ENCODE results near the gene LTBP1. TPM values are rescaled to one million over a fixed set of nuclear protein-coding genes. Genes with fewer than 3 reads are reported as not detected.

The LTBP1 gene
- total RNA-seq, 5 donors from 2014 or later (not counting 1 experiment from before 2014, with no cell fraction given): 0.16 to 0.76 (median 0.43) TPM

DNA sequence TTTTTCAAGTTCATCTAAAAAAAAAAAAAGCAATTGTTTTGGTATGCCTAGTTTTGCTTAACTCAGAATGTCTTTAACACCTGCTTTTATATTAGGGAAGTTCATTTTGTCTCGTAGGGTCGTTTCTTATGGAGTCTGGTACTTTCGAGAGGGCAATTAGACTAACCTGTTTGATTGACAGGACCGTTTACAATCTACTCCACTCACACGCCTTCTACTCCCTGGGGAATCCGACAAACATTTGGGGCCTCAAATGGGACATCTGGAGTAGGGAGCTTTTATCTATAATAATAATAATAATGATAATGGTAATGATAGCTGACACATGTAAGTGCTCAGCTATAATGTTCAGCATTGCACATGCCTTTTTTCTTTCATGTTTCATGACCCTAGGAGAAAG lies 268.1 kb downstream of the LTBP1 start:
- ChIA-PET POLR2A (no interaction called here), CTCF (interaction anchor here in 1 of 2 donors (1.0 kb wide), 1 partner anchor 19 kb away, joined by 4 read pairs; no protein-coding TSS in a partner anchor)
- Mint-ChIP-seq H3K27ac (no peak overlapping the region), H3K9me3 (no peaks in the 10 kb centered on the region), H3K36me3 (no peaks in the 10 kb centered on the region), H3K4me1 (no peaks in the 10 kb centered on the region), H3K27me3 (no peaks in the 10 kb centered on the region), H3K4me3 (no peak overlapping the region)
- ATAC-seq (replicated peaks in 1 of 4) (no peak), DNase-seq (no peak)
- no peaks in the 10 kb centered on the region for H3K4me1 ChIP-seq (ENCODE audit: control insufficient read depth in 1 of 2, extremely low read depth in 1 of 2, insufficient read depth in 2 of 2, low read length in 2 of 2)
- no CpG with 5 or more reads among the region's 6 CpGs for WGBS (ENCODE audit: insufficient coverage)
- H3K27me3 ChIP-seq (replicated peaks in 1 of 2; ENCODE audit: control insufficient read depth in 2 of 2, extremely low read depth in 1 of 2, insufficient read depth in 2 of 2, low read length in 1 of 2): no peaks in the 10 kb centered on the region
- H3K9me3 ChIP-seq: no peaks in the 10 kb centered on the region
- H3K27ac ChIP-seq (ENCODE audit: low read length): no peak overlapping the region
- no peak overlapping the region for H3K4me3 ChIP-seq (ENCODE audit: control insufficient read depth in 1 of 2, extremely low read depth in 1 of 2, low read length in 1 of 2)
- H3K36me3 ChIP-seq (ENCODE audit: control insufficient read depth in 2 of 2, extremely low read depth in 1 of 2, insufficient read depth in 1 of 2, low read length in 1 of 2): no peaks in the 10 kb centered on the region

GRCh38 chr2:33215299-33215698 lies 268.5 kb downstream of the LTBP1 start:
- H3K4me3 Mint-ChIP-seq: no peak overlapping the region
- Histone ChIP-seq H3K36me3 (ENCODE audit: control insufficient read depth in 2 of 2, extremely low read depth in 1 of 2, insufficient read depth in 1 of 2, low read length in 1 of 2) (no peaks in the 10 kb centered on the region), H3K9me3 (no peaks in the 10 kb centered on the region), H3K4me3 (ENCODE audit: control insufficient read depth in 1 of 2, extremely low read depth in 1 of 2, low read length in 1 of 2) (no peak overlapping the region), H3K27ac (ENCODE audit: low read length) (no peak overlapping the region), H3K27me3 (replicated peaks in 1 of 2; ENCODE audit: control insufficient read depth in 2 of 2, extremely low read depth in 1 of 2, insufficient read depth in 2 of 2, low read length in 1 of 2) (no peaks in the 10 kb centered on the region), H3K4me1 (ENCODE audit: control insufficient read depth in 1 of 2, extremely low read depth in 1 of 2, insufficient read depth in 2 of 2, low read length in 2 of 2) (no peaks in the 10 kb centered on the region)
- H3K9me3 Mint-ChIP-seq: no peaks in the 10 kb centered on the region
- ATAC-seq (replicated peaks in 1 of 4) (no peak), DNase-seq (no peak)
- no peaks in the 10 kb centered on the region for H3K36me3 Mint-ChIP-seq
- no peaks in the 10 kb centered on the region for H3K27me3 Mint-ChIP-seq
- no peaks in the 10 kb centered on the region for H3K4me1 Mint-ChIP-seq
- H3K27ac Mint-ChIP-seq: no peak overlapping the region
- POLR2A ChIA-PET: no interaction called here
- 94% methylated on average over 2 of the region's 3 CpGs for WGBS (ENCODE audit: insufficient coverage)
- CTCF ChIA-PET: interaction anchor here in 1 of 2 donors (1.0 kb wide), 1 partner anchor 18 kb away, joined by 4 read pairs; no protein-coding TSS in a partner anchor

DNA sequence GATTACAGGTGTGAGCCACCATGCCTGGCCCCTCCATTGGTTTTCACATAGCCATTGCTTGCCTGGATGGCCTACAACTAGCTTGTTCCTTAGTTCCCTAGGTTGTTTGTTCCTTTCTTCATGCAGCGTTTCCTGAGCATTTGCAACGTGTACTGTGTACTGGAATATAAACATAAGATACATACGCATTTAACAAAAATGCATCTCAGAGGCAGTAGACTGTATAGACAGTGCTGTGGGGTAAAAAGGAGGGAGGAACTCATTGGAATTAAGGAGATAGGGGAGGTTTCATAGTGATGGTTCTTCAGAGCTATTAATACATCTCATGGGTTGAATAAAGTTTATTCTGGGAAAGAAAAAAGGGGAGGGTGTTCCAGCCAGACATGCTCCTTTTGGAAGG lies 269.2 kb downstream of the LTBP1 start:
- H3K27ac ChIP-seq (ENCODE audit: low read length): no peak overlapping the region
- peaks cover 0 to 3% of the 10 kb centered on the region in 2 donors for H3K27me3 Mint-ChIP-seq
- no peaks in the 10 kb centered on the region for H3K27me3 ChIP-seq (replicated peaks in 1 of 2; ENCODE audit: control insufficient read depth in 2 of 2, extremely low read depth in 1 of 2, insufficient read depth in 2 of 2, low read length in 1 of 2)
- no peaks in the 10 kb centered on the region for H3K4me1 ChIP-seq (ENCODE audit: control insufficient read depth in 1 of 2, extremely low read depth in 1 of 2, insufficient read depth in 2 of 2, low read length in 2 of 2)
- no peaks in the 10 kb centered on the region for H3K36me3 Mint-ChIP-seq
- DNase-seq: no peak
- ATAC-seq (replicated peaks in 1 of 4): no peak
- ChIA-PET CTCF (no interaction called here), POLR2A (no interaction called here)
- no CpG with 5 or more reads among the region's 3 CpGs for WGBS (ENCODE audit: insufficient coverage)
- no peak overlapping the region for H3K4me3 ChIP-seq (ENCODE audit: control insufficient read depth in 1 of 2, extremely low read depth in 1 of 2, low read length in 1 of 2)
- H3K9me3 Mint-ChIP-seq: no peaks in the 10 kb centered on the region
- H3K4me1 Mint-ChIP-seq: no peaks in the 10 kb centered on the region
- H3K4me3 Mint-ChIP-seq: no peak overlapping the region
- no peak overlapping the region for H3K27ac Mint-ChIP-seq
- H3K9me3 ChIP-seq: no peaks in the 10 kb centered on the region
- H3K36me3 ChIP-seq (ENCODE audit: control insufficient read depth in 2 of 2, extremely low read depth in 1 of 2, insufficient read depth in 1 of 2, low read length in 1 of 2): no peaks in the 10 kb centered on the region

- no peaks in the 10 kb centered on the region for H3K4me1 Mint-ChIP-seq
- Histone ChIP-seq H3K9me3 (no peaks in the 10 kb centered on the region), H3K4me1 (ENCODE audit: control insufficient read depth in 1 of 2, extremely low read depth in 1 of 2, insufficient read depth in 2 of 2, low read length in 2 of 2) (no peaks in the 10 kb centered on the region), H3K27me3 (replicated peaks in 1 of 2; ENCODE audit: control insufficient read depth in 2 of 2, extremely low read depth in 1 of 2, insufficient read depth in 2 of 2, low read length in 1 of 2) (no peaks in the 10 kb centered on the region), H3K27ac (ENCODE audit: low read length) (no peak overlapping the region), H3K36me3 (ENCODE audit: control insufficient read depth in 2 of 2, extremely low read depth in 1 of 2, insufficient read depth in 1 of 2, low read length in 1 of 2) (no peaks in the 10 kb centered on the region), H3K4me3 (ENCODE audit: control insufficient read depth in 1 of 2, extremely low read depth in 1 of 2, low read length in 1 of 2) (no peak overlapping the region)
- POLR2A ChIA-PET: no interaction called here
- ATAC-seq (replicated peaks in 1 of 4): no peak
- no peaks in the 10 kb centered on the region for H3K36me3 Mint-ChIP-seq
- H3K27ac Mint-ChIP-seq: no peak overlapping the region
- CTCF ChIA-PET: interaction anchor here in 1 of 2 donors (0.6 kb wide), 1 partner anchor 14 kb away, joined by 3 read pairs; no protein-coding TSS in a partner anchor
- WGBS (ENCODE audit: insufficient coverage): 91% methylated on average over 3 of the region's 3 CpGs
- H3K9me3 Mint-ChIP-seq: no peaks in the 10 kb centered on the region
- no peak overlapping the region for H3K4me3 Mint-ChIP-seq
- no peak for DNase-seq
- peaks cover 0 to 3% of the 10 kb centered on the region in 2 donors for H3K27me3 Mint-ChIP-seq
Measured at GRCh38 chr2:33216508-33217182, 269.9 kb downstream of the LTBP1 start.

- DNase-seq: no peak
- H3K27me3 ChIP-seq (replicated peaks in 1 of 2; ENCODE audit: control insufficient read depth in 2 of 2, extremely low read depth in 1 of 2, insufficient read depth in 2 of 2, low read length in 1 of 2): no peaks in the 10 kb centered on the region
- no peak overlapping the region for H3K4me3 Mint-ChIP-seq
- H3K27ac Mint-ChIP-seq: no peak overlapping the region
- no peak for ATAC-seq (replicated peaks in 1 of 4)
- no peaks in the 10 kb centered on the region for H3K9me3 ChIP-seq
- H3K27ac ChIP-seq (ENCODE audit: low read length): no peak overlapping the region
- H3K4me1 Mint-ChIP-seq: no peaks in the 10 kb centered on the region
- no peaks in the 10 kb centered on the region for H3K36me3 ChIP-seq (ENCODE audit: control insufficient read depth in 2 of 2, extremely low read depth in 1 of 2, insufficient read depth in 1 of 2, low read length in 1 of 2)
- ChIA-PET POLR2A (no interaction called here), CTCF (interaction anchor here in 1 of 2 donors (0.6 kb wide), 1 partner anchor 15 kb away, joined by 3 read pairs; no protein-coding TSS in a partner anchor)
- peaks cover 0 to 3% of the 10 kb centered on the region in 2 donors for H3K27me3 Mint-ChIP-seq
- no peaks in the 10 kb centered on the region for H3K36me3 Mint-ChIP-seq
- no peak overlapping the region for H3K4me3 ChIP-seq (ENCODE audit: control insufficient read depth in 1 of 2, extremely low read depth in 1 of 2, low read length in 1 of 2)
- H3K4me1 ChIP-seq (ENCODE audit: control insufficient read depth in 1 of 2, extremely low read depth in 1 of 2, insufficient read depth in 2 of 2, low read length in 2 of 2): no peaks in the 10 kb centered on the region
- whole genome bisulfite sequencing (ENCODE audit: insufficient coverage): 100% methylated on average over 1 of the region's 3 CpGs
- H3K9me3 Mint-ChIP-seq: no peaks in the 10 kb centered on the region
Measured at GRCh38 chr2:33217406-33217805, 270.7 kb downstream of the LTBP1 start.

DNA sequence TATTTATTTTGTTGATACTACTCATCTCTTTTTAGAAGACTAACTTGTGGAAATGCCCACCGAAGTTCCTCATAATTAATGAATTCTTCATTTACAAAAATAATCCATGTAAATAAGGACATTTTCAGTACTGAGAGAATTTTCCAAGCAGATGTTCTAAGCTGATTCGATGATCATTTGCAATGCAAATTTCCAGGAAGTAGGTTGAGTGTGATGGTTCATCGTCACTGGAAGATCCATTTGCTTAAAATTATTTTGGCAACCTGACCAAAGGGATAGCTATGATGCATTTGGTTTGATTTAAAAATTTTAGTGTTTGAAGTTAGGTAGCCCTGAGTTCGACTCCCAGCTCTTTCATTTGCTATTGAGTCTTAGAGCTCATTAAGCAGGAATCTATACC lies 272.4 kb downstream of the LTBP1 start:
- Mint-ChIP-seq H3K27me3 (peaks cover 0 to 3% of the 10 kb centered on the region in 2 donors), H3K9me3 (no peaks in the 10 kb centered on the region), H3K4me3 (no peak overlapping the region), H3K36me3 (no peaks in the 10 kb centered on the region), H3K4me1 (no peaks in the 10 kb centered on the region), H3K27ac (no peak overlapping the region)
- POLR2A ChIA-PET: no interaction called here
- Histone ChIP-seq H3K9me3 (no peaks in the 10 kb centered on the region), H3K4me3 (ENCODE audit: control insufficient read depth in 1 of 2, extremely low read depth in 1 of 2, low read length in 1 of 2) (no peak overlapping the region), H3K27me3 (replicated peaks in 1 of 2; ENCODE audit: control insufficient read depth in 2 of 2, extremely low read depth in 1 of 2, insufficient read depth in 2 of 2, low read length in 1 of 2) (no peaks in the 10 kb centered on the region), H3K4me1 (ENCODE audit: control insufficient read depth in 1 of 2, extremely low read depth in 1 of 2, insufficient read depth in 2 of 2, low read length in 2 of 2) (no peaks in the 10 kb centered on the region), H3K36me3 (ENCODE audit: control insufficient read depth in 2 of 2, extremely low read depth in 1 of 2, insufficient read depth in 1 of 2, low read length in 1 of 2) (no peaks in the 10 kb centered on the region), H3K27ac (ENCODE audit: low read length) (no peak overlapping the region)
- ATAC-seq (replicated peaks in 1 of 4) (no peak), DNase-seq (no peak)
- CTCF ChIA-PET: no interaction called here
- WGBS (ENCODE audit: insufficient coverage): 69% methylated on average over 3 of the region's 4 CpGs

All from T-cell (primary cell).